Skin of body (tissue), 2 donors: ENCODE results near the gene DISP2. TPM values are rescaled to one million over a fixed set of nuclear protein-coding genes. Genes with fewer than 3 reads are reported as not detected.

Source experiments
- DNase-seq: peaks from one replicate; lab custom pipeline; 2025; lab: John Stamatoyannopoulos, UW
- total RNA-seq: library from RNA; depleted of rRNA; stranded (reverse); fragments of >200 nt; gene quantifications from one replicate; pipeline ENCODE4 v1.2.3, GENCODE V29; 2014

Gene DISP2
- total RNA-seq, 1 donor from 2014 or later, result 0.79 TPM

DNA sequence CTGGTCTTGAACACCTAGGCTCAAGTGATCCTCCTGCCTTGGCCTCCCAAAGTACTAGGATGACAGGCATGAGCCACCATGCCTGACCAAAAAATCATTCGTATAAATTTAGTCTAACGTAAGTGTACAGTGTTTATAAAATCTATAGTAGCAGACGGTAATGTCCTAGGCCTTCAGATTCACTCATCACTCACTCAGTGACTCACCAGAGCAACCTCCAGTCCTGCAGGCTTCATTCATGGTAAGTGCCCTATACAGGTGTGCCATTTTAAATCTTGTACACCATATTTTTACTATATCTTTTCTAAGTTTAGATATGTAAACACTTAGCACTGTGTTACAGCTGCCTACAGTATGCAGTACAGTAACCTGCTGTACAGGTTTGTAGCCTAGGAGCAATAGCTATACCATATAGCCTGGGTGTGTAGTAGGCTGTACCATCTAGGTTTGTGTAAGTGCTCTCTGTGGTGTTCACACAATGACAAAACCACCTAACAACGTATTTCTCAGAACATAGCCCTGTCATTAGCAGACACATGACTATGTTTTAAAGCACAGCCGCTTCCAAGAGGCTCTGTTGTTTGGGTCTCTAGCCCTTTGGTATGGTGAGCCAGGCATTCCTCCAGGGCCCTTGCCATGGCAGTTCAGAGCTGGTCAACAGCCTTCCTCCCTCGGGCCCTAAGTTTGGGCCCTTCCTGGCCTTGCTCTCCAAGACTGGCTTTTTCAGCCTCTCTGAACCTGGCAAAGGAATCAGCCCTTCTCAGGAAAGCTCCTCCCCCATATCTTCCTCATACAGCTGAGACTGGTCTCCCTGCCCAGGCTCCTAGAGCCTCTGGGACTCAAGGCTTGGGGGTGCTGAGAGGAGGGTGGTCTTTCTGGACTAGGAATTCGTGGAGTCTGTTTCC is 15.4 kb upstream of the DISP2 start:
- no peak for DNase-seq

DNA sequence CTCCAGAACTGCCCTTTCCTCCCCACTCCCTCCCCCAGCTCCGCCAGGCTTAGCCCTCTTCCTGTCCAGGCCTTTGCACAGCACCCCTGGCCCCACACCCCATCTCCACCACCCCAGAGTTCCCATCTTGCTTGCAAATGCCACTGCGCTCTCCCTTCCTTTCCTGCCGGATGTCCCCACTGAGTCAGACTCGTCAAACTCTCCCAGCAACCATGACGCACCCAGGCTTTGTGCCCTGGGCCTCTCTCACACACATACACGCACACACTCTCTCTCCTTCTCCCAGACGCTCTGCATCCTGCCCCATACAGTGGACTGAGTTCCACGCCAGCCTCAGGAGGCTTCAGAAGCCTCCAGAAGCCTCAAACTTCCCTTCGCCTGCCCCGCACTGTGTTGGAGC is 14.5 kb upstream of the DISP2 start:
- no peak for DNase-seq

DNA sequence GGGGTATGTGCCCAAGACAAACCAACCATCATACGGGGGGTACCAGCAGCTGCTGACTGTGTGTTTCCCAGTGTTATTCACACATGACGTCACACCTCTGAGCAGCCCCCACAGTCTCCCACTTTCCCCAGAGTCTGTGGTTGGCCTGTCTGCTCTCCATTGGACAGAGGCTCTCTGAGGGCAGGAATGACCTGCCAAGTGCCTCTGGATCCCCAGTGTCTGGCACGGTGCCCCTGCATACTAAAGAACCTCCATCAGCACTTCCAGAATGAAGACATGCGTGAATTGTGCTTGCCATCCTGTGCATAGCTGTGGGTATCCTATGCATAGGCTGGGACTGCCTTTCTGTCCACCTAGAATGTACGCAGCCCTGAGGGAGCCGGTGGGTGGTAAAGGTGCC is 13.8 kb upstream of the DISP2 start:
- DNase-seq, result no peak

DNA sequence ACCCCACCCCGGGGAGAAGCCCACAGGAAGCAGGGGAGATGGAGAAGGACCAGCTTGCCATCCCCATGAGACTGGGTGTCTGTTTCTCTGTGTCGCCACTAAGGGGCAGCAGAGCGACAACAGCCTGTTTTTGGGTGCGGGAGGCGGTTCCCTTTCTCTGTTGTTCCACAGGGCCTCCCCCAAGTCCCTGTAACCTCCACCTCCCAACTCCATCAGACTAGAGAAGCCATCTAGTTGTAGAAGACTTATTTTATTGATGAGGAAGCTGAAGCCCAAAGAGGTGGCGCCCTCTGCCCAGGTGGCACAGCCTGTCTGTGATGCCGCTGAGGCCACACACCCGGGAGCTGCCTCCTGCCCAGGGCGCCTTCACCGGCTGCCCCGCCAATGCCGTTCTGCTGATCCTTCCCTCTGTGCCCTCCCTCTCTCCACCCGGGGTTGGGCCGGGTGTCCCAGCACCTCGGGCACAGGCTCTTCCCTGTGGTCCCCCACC is 13.3 kb upstream of the DISP2 start:
- no peak for DNase-seq

DNA sequence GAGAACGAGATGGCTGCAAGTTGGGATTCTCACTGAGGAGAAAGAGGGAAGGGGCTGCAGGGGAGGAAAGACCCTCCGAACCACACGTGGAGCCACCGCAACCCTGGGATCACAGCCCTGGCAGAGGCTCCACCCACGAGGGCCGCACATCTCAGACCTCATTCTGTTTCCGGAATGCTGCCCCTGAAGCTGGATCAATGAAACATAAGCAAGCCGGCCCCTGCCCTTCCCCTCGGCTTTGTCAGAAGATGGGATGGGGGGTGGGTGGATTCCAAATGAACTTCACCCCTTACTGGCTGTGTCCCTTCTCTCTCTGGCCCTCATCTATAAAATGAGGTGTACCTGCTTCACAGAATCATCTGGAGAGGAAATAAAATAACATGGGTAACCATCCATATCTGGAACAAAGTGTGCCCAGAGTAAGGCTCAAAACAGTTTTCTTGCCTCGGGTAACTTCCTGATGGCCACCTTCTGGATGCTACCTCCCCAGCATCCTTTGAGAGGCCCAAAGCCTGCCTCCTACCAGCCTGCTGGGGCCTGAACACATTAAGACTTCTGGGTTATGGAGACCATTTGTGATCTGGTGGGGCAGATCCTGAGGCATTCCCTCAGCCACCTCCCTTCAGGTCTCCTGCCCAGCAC is 12.7 kb upstream of the DISP2 start:
- DNase-seq, result no peak

DNA sequence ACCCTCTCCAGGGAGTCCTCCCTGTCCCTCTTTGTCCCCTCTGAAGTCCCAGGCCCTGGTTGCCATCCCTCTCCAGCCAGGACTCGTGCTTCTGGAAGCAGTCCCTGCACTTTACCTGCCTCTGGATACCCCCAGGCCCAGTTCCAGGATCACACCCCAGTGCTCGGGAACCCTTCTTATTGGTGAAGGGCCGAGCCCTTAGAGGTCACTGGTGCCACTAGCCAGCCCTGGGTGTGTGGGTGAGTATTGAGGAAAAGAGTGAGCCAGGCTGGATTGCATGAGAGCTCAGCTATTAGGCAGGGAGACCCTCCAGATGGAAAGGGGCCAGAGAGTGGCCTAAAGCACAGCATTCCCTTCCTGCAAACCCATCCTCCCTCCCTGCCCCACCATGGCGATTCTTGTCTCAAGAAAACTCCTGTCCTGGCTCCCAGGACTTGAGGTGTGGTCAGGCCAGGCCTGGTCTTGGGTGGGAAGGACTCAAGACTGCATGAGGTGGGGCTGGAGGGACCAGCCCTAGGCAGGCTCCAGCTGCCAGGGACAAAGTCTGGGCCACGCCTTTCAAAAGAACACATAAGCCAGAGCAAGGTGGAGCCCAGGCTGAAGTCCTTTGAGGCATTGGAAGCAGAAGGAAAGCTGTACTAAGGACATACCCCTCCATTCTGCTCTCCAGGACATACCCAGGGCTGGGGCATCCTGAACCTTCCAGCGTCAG is 12.0 kb upstream of the DISP2 start:
- DNase-seq, result no peak

DNA sequence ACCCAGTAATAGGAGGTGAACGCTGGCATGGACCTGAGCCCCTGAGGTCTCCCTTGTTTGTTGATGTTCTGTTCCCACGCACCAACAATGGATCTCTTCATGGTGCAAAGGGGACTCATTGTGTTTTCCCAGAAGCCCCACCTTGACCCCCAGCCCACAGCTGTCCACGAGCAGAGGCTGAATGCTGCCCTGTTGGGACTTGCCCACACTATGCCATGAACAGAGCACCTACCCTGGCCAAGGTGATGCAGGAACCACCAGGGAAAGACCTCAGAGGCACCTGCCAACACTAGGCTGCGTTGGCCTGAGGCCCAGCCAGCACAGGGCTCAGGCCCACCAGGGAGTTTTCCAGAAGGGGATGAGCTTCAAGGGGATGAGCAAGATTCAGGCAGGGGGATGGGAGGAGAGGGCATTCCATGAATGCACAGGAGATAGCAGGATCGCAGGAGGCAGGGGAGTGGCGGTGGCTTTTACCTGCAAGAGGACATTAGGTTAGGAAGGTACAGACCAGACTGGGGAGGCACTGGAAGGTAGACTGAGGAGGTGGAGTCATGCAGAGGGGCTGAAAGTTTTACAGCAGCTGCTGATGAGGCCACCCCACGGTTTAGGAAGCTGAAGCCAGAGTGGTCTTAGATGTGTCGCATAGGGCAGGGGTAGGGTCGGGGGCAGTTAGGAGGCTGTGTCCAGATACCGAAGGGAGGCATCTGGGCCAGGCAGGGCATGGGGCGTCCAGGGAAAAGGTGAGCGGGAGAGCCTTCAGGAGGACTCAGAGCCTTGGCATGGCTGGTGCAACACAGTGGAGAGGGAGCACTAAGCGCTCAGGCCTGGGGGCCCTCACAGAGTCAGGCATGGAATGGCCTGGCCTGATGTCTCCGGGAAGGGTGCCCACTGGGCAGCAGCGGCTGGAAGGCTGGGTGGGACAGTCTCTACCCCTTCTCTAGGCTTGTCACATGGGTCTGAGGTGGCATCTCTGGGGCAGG is 11.2 kb upstream of the DISP2 start:
- DNase-seq, result no peak

DNA sequence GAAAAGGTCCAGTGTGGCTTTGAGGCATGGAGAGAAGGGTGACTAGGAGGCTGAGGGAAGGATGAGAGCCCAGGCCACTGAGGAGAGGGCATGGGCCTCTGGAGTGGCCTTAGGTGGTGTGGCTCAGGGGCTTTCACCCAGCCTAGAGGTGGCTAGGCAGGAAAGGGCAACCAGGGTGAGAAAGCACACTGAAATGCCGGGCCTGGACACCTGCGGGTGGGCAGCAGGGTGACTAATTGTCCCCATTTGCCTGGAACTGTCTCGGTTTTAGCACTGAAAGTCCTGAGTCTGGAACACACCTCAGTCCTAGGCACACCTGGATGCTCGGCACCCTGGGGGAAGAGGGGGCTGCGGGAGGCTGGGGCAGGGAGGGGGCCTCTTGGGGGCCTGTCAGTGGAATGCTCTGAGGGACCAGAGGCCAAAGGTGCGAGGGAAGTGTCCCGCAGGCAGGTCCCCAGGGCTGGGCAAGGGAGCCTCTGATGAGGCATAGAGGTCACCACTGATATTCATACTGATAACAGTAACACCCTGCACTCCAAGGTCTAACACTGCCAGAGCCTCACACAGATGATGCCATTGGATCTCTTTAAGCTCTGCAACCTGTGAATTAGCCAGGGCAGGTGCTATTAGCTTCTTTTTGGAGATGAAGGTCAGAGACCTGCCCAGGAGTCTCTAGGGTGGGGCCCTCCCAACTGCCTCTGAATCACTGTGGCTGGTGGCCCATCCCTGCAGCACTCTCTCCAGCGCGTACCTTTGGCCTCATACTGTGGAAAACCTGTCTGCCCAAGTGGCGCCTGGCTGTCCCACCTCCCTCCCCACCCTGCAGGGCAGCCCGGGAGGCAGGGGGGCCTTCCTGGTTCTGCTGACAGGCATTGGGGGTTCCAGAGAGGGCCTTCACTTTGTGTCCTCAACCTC is 10.2 kb upstream of the DISP2 start:
- no peak for DNase-seq

DNA sequence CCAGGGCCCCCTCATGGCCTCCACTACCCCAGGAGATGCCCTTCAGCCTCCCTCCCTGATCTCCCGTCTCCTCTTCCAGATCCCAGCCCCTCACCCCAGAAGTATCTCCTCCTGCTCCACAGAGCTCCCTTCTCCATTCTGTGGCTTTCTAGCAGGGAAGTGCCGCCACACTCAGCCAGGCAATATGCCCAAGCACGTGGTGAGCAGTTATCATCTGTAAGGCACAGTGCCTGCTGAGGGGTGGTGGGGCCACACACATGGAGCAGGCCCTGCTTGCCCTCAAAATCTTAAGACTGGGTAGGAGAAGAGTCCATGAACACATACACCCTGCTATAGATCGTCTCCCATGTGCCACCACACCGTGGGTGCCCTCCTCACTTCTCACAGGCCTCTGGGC is 9.5 kb upstream of the DISP2 start:
- DNase-seq, result no peak

DNA sequence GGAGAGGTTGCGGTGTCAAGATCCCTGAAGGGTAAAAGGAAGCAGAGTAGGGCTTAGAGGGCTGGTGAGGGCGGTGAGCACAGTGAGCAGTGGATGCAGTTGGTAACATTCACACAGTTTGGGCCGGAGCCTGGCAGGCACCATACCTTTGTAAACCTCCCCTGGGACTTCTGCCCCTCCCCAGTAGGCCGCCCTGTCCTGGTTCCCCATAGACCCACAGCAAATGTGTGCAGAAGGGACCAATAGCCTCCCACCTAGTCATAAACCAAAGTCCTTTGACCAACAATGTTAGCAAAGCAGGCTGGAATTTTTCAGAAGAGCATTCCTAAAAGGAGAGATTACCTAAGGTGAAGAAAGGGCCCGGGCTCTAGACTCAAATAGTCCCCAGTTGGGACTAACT is 8.9 kb upstream of the DISP2 start:
- no peak for DNase-seq

DNA sequence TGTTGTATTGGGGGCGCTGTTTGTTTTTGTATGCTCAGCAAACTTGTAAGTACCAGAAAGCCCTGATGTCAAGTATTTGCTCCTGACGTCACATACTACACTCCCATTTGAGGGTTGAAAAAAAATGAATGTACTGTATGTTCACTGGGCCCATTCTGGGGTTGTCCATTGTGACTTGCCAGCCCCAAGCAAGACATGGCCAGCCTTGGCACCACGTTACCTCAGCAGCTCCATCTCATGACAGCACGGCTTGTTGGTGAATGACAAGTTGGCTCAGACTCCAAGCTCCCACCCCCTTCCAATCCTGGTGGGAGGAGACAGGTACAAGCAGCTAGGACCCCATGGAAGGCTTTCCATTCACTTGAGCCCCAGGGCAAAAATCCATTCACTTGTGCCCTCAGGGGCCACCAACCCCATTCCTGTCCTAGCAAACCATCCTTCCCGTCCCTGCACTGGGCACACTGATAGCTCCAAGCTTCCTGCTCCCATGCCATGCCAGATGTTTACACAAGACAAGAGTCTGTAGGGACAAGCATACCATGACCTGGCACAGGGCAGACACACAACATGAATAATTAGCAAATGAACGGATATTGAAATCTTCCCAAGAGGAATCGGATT is 5.6 kb upstream of the DISP2 start:
- no peak for DNase-seq

DNA sequence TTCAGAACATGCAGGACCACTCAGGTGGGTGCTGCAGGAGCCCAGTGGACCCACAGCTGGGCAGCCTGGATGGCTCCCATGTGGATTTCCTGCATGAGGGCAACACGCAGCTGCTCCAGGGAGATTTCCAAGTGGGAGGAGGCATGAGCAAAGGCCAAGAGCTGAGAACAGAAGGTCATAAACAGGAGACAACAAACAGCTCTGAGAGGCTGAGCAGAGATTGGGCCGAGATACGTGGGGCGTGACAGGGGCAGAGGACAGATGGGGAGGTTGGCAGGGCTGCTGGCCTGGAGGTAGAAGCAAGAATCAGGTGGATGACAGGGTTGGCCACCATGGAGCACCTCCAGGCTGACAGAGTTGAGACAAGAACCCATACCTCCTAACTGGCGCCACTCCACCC is 4.3 kb upstream of the DISP2 start:
- DNase-seq, result no peak

DNA sequence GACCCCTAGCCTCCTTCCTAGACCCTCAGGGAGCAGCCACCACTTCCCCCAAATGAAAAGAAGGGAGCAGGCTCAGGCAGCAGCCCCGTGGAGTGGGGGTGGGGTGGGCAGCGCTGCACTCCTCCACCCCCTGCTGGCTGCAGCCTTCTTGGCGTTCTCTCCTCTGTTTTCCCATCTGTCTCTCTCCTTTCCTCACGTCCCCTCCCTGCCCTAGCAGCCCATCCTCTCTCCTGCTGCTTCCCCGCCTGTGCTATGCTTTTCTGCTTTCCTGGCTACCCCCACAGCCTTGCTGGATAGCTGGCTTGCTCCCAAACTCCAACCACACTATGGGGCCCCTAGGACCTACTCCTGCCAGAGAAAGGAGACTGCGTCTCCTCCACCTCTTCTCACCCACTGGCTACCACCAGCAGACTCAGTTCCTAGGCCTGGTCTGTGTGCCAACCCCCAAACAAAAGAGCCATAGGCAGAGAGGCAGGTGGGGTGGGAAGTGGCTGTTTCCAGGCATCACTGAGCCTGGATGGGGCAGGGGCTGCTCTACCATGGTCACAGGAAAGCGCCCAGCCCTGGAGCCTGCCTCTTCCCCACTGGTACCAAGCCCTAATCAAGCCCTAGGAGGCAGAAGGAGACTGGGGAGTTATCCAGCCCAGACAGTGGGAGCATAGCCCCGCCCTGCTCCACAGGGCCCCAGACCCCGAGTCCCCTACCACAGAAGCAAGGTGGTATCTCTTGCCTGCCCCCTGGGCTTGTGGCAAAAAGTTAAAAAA is 3.4 kb upstream of the DISP2 start:
- DNase-seq, result no peak

DNA sequence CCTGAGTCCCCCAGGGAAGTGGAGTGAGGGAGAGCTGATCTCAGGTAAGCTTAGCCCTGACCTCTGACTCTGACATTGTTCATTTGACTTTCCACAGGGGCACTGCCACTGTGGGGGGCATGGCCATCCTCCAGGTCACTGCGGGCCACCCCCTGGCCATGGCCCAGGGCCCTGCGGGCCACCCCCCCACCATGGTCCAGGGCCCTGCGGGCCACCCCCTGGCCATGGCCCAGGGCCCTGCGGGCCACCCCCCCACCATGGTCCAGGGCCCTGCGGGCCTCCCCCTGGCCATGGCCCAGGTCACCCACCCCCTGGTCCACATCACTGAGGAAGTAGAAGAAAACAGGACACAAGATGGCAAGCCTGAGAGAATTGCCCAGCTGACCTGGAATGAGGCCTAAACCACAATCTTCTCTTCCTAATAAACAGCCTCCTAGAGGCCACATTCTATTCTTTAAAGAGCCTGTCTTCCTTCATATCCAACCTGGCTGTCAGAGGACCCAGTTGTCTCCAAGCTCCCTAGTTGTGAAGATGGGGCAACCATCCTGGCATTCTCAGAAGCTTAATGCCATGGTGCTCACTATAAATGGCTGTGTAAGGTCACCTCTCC is 1.9 kb upstream of the DISP2 start:
- no peak for DNase-seq

DNA sequence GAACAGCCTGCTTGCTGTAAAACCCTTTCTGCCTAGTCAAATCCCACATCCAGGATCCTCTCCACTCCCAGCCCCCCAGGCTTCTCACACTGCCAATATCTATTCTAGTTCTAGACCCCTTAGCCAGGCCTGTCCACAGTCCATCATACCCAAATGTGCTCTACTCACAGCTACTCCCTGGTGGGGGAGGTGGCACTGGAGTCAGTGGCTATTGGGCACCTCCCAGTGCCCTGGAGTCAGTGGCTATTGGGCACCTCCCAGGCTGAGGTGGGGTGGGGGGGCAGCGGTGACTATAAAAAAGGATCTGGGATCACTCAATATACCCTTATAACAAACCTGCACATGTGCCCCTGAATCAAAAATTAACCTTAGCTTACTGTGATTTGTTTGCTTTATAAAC is 773 bp upstream of the DISP2 start:
- DNase-seq, result no peak

DNA sequence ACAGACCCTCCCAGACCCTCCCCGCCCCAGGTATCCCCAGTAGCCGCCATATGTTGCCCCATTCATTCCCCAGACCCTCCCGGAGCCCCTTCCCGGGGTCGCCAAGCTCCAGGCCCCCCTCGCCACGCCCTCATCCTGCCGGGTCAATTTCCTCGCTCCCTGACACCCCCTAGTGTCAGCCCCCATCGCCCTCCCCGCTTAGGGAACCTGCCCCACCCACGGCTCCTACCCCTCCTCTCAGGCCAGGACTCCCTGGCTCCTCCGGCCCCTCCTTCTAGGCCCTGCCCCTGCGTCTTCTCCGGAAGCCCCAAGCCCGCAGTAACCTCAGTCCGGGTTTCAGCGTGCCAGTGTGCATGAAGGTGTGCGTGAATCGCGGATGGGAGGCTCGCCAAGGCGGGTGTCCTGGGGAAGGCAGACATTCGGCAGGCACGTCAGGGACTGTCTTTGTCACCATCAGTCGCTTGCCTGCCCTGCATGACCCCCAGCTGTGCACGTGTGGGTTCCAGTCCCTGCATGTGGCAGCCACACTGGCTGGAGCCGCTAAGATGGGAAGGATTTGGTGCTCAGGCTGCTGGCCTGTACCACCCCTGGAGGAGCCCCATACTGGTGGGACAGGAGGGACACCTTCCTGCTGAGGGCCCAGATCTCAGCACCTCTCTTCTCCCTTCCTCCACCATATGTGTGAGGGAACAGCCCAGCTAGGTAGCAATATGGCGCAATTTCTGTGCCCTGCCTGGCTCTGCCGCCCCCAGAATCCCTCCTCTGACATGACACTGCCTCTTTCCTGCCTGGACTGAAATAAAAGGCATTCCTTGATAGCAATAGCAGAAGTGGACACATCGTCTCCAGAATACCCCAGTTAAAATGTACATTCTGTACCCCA is 693 bp downstream of the DISP2 start:
- DNase-seq, result no peak

DNA sequence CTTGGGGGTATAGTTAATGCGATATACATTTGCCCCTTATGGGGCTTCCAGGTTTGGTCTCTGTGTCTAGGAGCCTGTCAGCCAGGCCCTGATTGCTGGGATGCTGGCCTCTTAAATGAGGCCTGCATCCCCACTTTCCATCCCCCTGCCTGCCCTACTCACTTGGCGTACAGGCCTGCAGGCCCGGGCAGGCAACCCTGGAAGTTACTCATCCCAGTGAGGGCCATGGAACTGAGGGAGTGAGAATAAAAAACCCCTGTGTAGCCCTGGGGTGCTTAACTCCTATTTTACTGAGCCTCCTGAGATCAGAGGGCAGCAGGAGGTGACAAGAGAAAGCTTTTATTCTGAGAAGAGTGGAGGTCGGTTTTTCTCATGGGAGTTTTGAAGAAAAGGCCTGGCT is 2.0 kb downstream of the DISP2 start:
- no peak for DNase-seq
